Fibroblast of lung (primary cell): ENCODE measurements around the gene OR1B1. TPM values are rescaled to one million over a fixed set of nuclear protein-coding genes. Genes with fewer than 3 reads are reported as not detected.
"Not testable (repeated sequence)": the region's sequence is repeated elsewhere in the genome, so short reads cannot be mapped to it uniquely, and the experiment has no call there.

Experiments used
- DNase-seq, 2 donors: peaks; one replicate each; pipeline versions ENCODE4 v3.0.0 to v3.0.0-alpha.2; 2010; ENCODE audit warnings: low read depth in 2 of 2
- H2AFZ ChIP-seq: 2 replicates; pipeline ENCODE4 v1.5.1; 2012; ENCODE audit warnings: low read length, control low read depth, inconsistent platforms
- H3K27ac ChIP-seq: 2 replicates; pipeline ENCODE4 v1.5.1; 2011; ENCODE audit warnings: low read length, control low read depth; ENCODE audit not compliant: insufficient read depth
- H3K27me3 ChIP-seq: 2 replicates; pipeline ENCODE4 v1.5.1; 2011; ENCODE audit warnings: mild to moderate bottlenecking, low read length; ENCODE audit not compliant: control insufficient read depth, insufficient read depth
- H3K36me3 ChIP-seq: 2 replicates; pipeline ENCODE4 v1.5.1; 2011; ENCODE audit warnings: low read length; ENCODE audit not compliant: control insufficient read depth, insufficient read depth
- H3K4me1 ChIP-seq: 2 replicates; pipeline ENCODE4 v1.5.1; 2011; ENCODE audit warnings: low read length; ENCODE audit not compliant: control insufficient read depth, insufficient read depth; ENCODE audit errors: extremely low read depth
- H3K4me2 ChIP-seq: 2 replicates; pipeline ENCODE4 v1.5.1; 2011; ENCODE audit warnings: low read length, control low read depth; ENCODE audit not compliant: insufficient read depth; ENCODE audit errors: extremely low read depth
- H3K4me3 ChIP-seq, 4 experiments: fragments of 200-600 bp in 1 of 4; sonication (generic) in 1 of 4; replicated peaks in 1 of 4; 2 replicates each; pipeline ENCODE4 v1.5.1; 2011 to 2016; ENCODE audit warnings: low read length in 4 of 4, low read depth in 3 of 4, mild to moderate bottlenecking in 3 of 4, control low read depth in 2 of 4, inconsistent platforms in 1 of 4, mixed read lengths in 1 of 4; ENCODE audit not compliant: insufficient read depth in 1 of 4; ENCODE audit errors: control extremely low read depth in 1 of 4
- H3K79me2 ChIP-seq: 2 replicates; pipeline ENCODE4 v1.5.1; 2012; ENCODE audit warnings: mild to moderate bottlenecking, low read length, inconsistent platforms; ENCODE audit not compliant: control insufficient read depth, insufficient read depth
- H3K9ac ChIP-seq: 2 replicates; pipeline ENCODE4 v1.5.1; 2011; ENCODE audit warnings: mild to moderate bottlenecking, low read length, control low read depth; ENCODE audit not compliant: insufficient read depth
- H3K9me3 ChIP-seq: 2 replicates; pipeline ENCODE4 v1.5.1; 2012; ENCODE audit warnings: low read depth, low read length; ENCODE audit not compliant: control insufficient read depth, insufficient read depth
- H4K20me1 ChIP-seq: 2 replicates; pipeline ENCODE4 v1.5.1; 2011; ENCODE audit warnings: low read length; ENCODE audit not compliant: control insufficient read depth, insufficient read depth; ENCODE audit errors: extremely low read depth
- CTCF ChIP-seq, 2 donors: IDR thresholded peaks in 1 of 2; conservative IDR thresholded peaks in 1 of 2; 1 replicate in 1 of 2; 2 replicates in 1 of 2; pipeline ENCODE4 v1.5.1; 2011 to 2012; ENCODE audit warnings: low read length in 2 of 2, control low read depth in 1 of 2, inconsistent platforms in 1 of 2, low read depth in 1 of 2, mild to moderate bottlenecking in 1 of 2
- EZH2 ChIP-seq: IDR thresholded peaks from 2 replicates; pipeline ENCODE4 v1.5.1; 2012; ENCODE audit warnings: low read length, control low read depth, mild to moderate bottlenecking; ENCODE audit errors: missing control alignments
- polyA plus RNA-seq, 2 donors: library from polyadenylated mRNA; depleted of rRNA in 1 of 2; stranded (reverse) in 1 of 2; unstranded in 1 of 2; fragments of >200 nt; gene quantifications; 2 replicates each; pipeline ENCODE4 v1.2.1, GENCODE V29; 2011 to 2012; ENCODE audit warnings: missing spikeins in 1 of 2
- total RNA-seq: library from RNA; depleted of rRNA; stranded (reverse); fragments of >200 nt; gene quantifications from 2 replicates; pipeline ENCODE4 v1.2.1, GENCODE V29; 2014

OR1B1 gene
- total and polyA plus RNA-seq, 2 donors (not counting 1 experiment from before 2014, with no cell fraction given): not detected

- Histone ChIP-seq H3K27me3 (no peaks in the 10 kb centered on the region), H3K4me3 (no peak overlapping the region), H3K79me2 (no peaks in the 10 kb centered on the region), H3K9ac (no peak overlapping the region), H3K4me1 (no peaks in the 10 kb centered on the region), H3K36me3 (no peaks in the 10 kb centered on the region), H3K9me3 (no peaks in the 10 kb centered on the region), H2AFZ (no peak overlapping the region), H3K27ac (no peak overlapping the region), H4K20me1 (no peaks in the 10 kb centered on the region), H3K4me2 (no peak overlapping the region)
- TF ChIP-seq EZH2 (no peak), CTCF (conservative IDR thresholded peaks at IDR 0.05 in 1 of 2, IDR thresholded peaks at IDR 0.05 in 1 of 2; ENCODE audit: low read depth in 1 of 2, low read length in 2 of 2) (no peak)
- DNase-seq: no peak
These were observed 47.6 kb downstream of the OR1B1 start for GRCh38 chr9:122609804-122610203.

- no peaks in the 10 kb centered on the region for H3K9me3 ChIP-seq
- H4K20me1 ChIP-seq: no peaks in the 10 kb centered on the region
- no peak overlapping the region for H3K4me2 ChIP-seq
- H3K27ac ChIP-seq: no peak overlapping the region
- no peaks in the 10 kb centered on the region for H3K4me1 ChIP-seq
- H3K79me2 ChIP-seq: no peaks in the 10 kb centered on the region
- no peak overlapping the region for H2AFZ ChIP-seq
- no peak for DNase-seq
- no peaks in the 10 kb centered on the region for H3K27me3 ChIP-seq
- TF ChIP-seq CTCF (conservative IDR thresholded peaks at IDR 0.05 in 1 of 2, IDR thresholded peaks at IDR 0.05 in 1 of 2; ENCODE audit: low read depth in 1 of 2, low read length in 2 of 2): no peak
- TF ChIP-seq EZH2: no peak
- H3K4me3 ChIP-seq: no peak overlapping the region
- H3K9ac ChIP-seq: no peak overlapping the region
- no peaks in the 10 kb centered on the region for H3K36me3 ChIP-seq
These were observed 50.8 kb downstream of the OR1B1 start for GRCh38 chr9:122606587-122606986.

- H3K4me2 ChIP-seq: no peak overlapping the region
- no peaks in the 10 kb centered on the region for H3K9me3 ChIP-seq
- H3K9ac ChIP-seq: no peak overlapping the region
- no peak overlapping the region for H3K4me3 ChIP-seq
- no peaks in the 10 kb centered on the region for H3K27me3 ChIP-seq
- no peak overlapping the region for H3K27ac ChIP-seq
- no peaks in the 10 kb centered on the region for H3K4me1 ChIP-seq
- no peak for DNase-seq
- H2AFZ ChIP-seq: no peak overlapping the region
- H4K20me1 ChIP-seq: no peaks in the 10 kb centered on the region
- H3K36me3 ChIP-seq: no peaks in the 10 kb centered on the region
- no peaks in the 10 kb centered on the region for H3K79me2 ChIP-seq
- TF ChIP-seq EZH2 (no peak), CTCF (conservative IDR thresholded peaks at IDR 0.05 in 1 of 2, IDR thresholded peaks at IDR 0.05 in 1 of 2; ENCODE audit: low read depth in 1 of 2, low read length in 2 of 2) (no peak)
These were observed 51.7 kb downstream of the OR1B1 start for GRCh38 chr9:122605691-122606090.

- H3K9ac ChIP-seq, H3K27ac ChIP-seq, H3K27me3 ChIP-seq, DNase-seq, H3K4me1 ChIP-seq, H3K79me2 ChIP-seq, H3K4me3 ChIP-seq, H3K36me3 ChIP-seq, H4K20me1 ChIP-seq, H3K4me2 ChIP-seq, H2AFZ ChIP-seq, H3K9me3 ChIP-seq: not testable (repeated sequence)
These were observed 74.1 kb downstream of the OR1B1 start, which contains the start of gene OR1L8 for GRCh38 chr9:122583284-122583683. TSS of gene OR1L8 (minus strand) at chr9:122583384. CDS start at chr9:122568477, 14,907 bp downstream.
